HepG2 (cell line): ENCODE measurements around the gene RPL36AL. TPM values are rescaled to one million over a fixed set of nuclear protein-coding genes. Genes with fewer than 3 reads are reported as not detected.

ENCODE experiments used
- FOXC1 ChIP-seq: sonication (generic); formaldehyde crosslinking; IDR thresholded peaks from 2 replicates; pipeline ENCODE4 v1.8.0; 2022; ENCODE audit warnings: mild to moderate bottlenecking, missing genetic modification reagents, borderline replicate concordance
- HHEX ChIP-seq: IDR thresholded peaks from 2 replicates; pipeline ENCODE4 v1.6.1; 2016; ENCODE audit warnings: control low read depth
- PITX1 ChIP-seq: sonication (generic); formaldehyde crosslinking; IDR thresholded peaks from 2 replicates; pipeline ENCODE4 v1.5.1; 2020; ENCODE audit warnings: mild to moderate bottlenecking, missing genetic modification reagents
- ZNF331 ChIP-seq: sonication (generic); formaldehyde crosslinking; IDR thresholded peaks from 2 replicates; pipeline ENCODE4 v1.4.0; 2020; ENCODE audit warnings: missing genetic modification reagents
- ZSCAN21 ChIP-seq: sonication (generic); formaldehyde crosslinking; IDR thresholded peaks from 2 replicates; pipeline ENCODE4 v1.8.0; 2022; ENCODE audit warnings: mild to moderate bottlenecking, missing genetic modification reagents, moderate library complexity, borderline replicate concordance
- ZSCAN31 ChIP-seq: sonication (generic); formaldehyde crosslinking; IDR thresholded peaks from 2 replicates; pipeline ENCODE4 v1.5.0; 2020; ENCODE audit warnings: low read depth, mild to moderate bottlenecking, missing genetic modification reagents
- polyA plus RNA-seq, 8 experiments: library from polyadenylated mRNA; depleted of rRNA in 3 of 8; stranded (reverse) in 7 of 8; unstranded in 1 of 8; fragments of >200 nt; fragmentation: Illumina TruSeq in 4 of 8; extraction: Trizol in 4 of 8; gene quantifications; 2 replicates each; pipeline versions ENCODE4 v1.2.1 to v1.2.3, GENCODE V29; 2011 to 2016; ENCODE audit warnings: low read depth in 4 of 8, missing spikeins in 1 of 8, mixed read lengths in 1 of 8; ENCODE audit not compliant: insufficient read depth in 1 of 8
- total RNA-seq, 5 experiments: library from RNA; depleted of rRNA; stranded (reverse); fragments of >200 nt; fragmentation: Illumina TruSeq; extraction: Trizol; gene quantifications; 2 replicates each; pipeline ENCODE4 v1.2.3, GENCODE V29; 2016; ENCODE audit warnings: low read depth in 1 of 5
- TF ChIP-seq, protein P1 (sequence below): sonication (generic); formaldehyde crosslinking; IDR thresholded peaks from 2 replicates; pipeline ENCODE4 v1.8.1; 2022; ENCODE audit warnings: mild to moderate bottlenecking, missing genetic modification reagents
- TF ChIP-seq, protein P2 (sequence below): sonication (generic); formaldehyde crosslinking; IDR thresholded peaks from 2 replicates; pipeline ENCODE4 v1.5.0; 2020; ENCODE audit warnings: mild to moderate bottlenecking, missing genetic modification reagents
- TF ChIP-seq, protein P3 (sequence below): sonication (generic); formaldehyde crosslinking; IDR thresholded peaks from one replicate; pipeline ENCODE4 v1.5.1; 2020; ENCODE audit warnings: mild to moderate bottlenecking, missing genetic modification reagents; ENCODE audit errors: not compliant biosample characterization
- TF ChIP-seq, protein P4 (sequence below): sonication (generic); formaldehyde crosslinking; IDR thresholded peaks from 2 replicates; pipeline ENCODE4 v1.4.0; 2020; ENCODE audit warnings: low read depth, mild to moderate bottlenecking, missing genetic modification reagents
- TF ChIP-seq, protein P5 (sequence below): sonication (generic); formaldehyde crosslinking; IDR thresholded peaks from 2 replicates; pipeline ENCODE4 v1.9.0; 2021; ENCODE audit warnings: missing genetic modification reagents, mild to moderate bottlenecking, borderline replicate concordance

RPL36AL gene
- total and polyA plus RNA-seq, 2 of the 13 experiments (the other 11 are each of a cell fraction or from before 2014, with no cell fraction given), result 90.0 to 294 TPM

DNA sequence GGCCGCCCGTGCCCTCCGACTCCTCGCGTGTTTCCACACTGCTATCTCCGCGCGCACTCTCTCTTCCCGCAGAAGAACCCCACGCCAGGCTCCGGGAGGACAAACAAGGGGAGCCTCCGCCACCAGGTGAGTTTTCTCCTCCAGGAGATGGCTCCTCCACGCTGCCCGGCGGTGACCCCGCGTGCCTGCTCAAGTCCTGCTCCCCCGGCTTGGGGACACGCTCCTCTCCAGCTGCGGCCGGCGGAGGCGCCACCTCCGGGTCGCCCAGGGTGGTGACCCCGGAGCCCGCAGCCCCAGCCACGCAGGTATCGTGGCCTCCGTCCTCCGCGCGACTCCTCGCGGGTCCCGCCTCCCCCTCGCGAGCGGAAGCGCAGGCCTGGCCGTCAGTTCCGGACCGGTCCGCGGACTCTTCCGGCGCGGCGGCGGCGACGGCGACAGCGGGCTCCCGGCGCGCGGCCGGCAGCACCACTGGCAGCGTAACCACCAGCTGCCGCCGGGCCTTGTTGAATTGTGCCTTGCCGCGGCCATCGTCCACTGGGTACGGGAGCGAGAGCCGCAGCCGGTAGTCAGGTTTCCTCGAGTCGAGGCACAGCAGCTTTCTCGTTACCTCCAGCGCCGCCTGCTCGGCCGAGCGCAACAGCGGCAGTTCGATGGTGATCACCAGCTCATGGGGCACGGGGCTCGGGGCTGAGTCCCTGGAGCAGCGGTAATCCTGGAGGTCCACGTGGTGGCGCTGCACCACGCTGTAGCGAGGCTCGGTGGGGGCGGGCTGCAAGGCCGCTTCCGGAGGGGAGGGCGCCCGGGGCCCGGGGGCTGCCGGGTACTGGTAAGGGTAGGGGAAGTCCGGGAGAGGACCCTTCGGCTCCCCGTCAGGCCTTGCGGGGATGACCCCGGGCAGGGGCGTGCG, 13.5 kb upstream of the RPL36AL start (continued):
- TF ChIP-seq PITX1 (CRISPR knock-in tag) (peak; percentile 88; the same call in 1 of the 2 replicates), HHEX (CRISPR knock-in tag) (peak; percentile 21; the same call in 1 of the 2 replicates), ZSCAN21 (CRISPR knock-in tag) (peak; percentile 92), ZSCAN31 (CRISPR knock-in tag) (peak; percentile 60; the same call in 1 of the 2 replicates), FOXC1 (0 out of 2 replicates have a peak, but pooled peaks have one; percentile 16), ZNF331 (CRISPR knock-in tag) (peak; percentile 86; the same call in 1 of the 2 replicates)
- TF ChIP-seq, protein P1, sequence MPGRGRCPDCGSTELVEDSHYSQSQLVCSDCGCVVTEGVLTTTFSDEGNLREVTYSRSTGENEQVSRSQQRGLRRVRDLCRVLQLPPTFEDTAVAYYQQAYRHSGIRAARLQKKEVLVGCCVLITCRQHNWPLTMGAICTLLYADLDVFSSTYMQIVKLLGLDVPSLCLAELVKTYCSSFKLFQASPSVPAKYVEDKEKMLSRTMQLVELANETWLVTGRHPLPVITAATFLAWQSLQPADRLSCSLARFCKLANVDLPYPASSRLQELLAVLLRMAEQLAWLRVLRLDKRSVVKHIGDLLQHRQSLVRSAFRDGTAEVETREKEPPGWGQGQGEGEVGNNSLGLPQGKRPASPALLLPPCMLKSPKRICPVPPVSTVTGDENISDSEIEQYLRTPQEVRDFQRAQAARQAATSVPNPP, result peak; percentile 70
- TF ChIP-seq, protein P2, sequence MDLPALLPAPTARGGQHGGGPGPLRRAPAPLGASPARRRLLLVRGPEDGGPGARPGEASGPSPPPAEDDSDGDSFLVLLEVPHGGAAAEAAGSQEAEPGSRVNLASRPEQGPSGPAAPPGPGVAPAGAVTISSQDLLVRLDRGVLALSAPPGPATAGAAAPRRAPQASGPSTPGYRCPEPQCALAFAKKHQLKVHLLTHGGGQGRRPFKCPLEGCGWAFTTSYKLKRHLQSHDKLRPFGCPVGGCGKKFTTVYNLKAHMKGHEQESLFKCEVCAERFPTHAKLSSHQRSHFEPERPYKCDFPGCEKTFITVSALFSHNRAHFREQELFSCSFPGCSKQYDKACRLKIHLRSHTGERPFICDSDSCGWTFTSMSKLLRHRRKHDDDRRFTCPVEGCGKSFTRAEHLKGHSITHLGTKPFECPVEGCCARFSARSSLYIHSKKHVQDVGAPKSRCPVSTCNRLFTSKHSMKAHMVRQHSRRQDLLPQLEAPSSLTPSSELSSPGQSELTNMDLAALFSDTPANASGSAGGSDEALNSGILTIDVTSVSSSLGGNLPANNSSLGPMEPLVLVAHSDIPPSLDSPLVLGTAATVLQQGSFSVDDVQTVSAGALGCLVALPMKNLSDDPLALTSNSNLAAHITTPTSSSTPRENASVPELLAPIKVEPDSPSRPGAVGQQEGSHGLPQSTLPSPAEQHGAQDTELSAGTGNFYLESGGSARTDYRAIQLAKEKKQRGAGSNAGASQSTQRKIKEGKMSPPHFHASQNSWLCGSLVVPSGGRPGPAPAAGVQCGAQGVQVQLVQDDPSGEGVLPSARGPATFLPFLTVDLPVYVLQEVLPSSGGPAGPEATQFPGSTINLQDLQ (CRISPR knock-in tag), result no peak; the same call in 1 of the 2 replicates
- TF ChIP-seq, protein P3, sequence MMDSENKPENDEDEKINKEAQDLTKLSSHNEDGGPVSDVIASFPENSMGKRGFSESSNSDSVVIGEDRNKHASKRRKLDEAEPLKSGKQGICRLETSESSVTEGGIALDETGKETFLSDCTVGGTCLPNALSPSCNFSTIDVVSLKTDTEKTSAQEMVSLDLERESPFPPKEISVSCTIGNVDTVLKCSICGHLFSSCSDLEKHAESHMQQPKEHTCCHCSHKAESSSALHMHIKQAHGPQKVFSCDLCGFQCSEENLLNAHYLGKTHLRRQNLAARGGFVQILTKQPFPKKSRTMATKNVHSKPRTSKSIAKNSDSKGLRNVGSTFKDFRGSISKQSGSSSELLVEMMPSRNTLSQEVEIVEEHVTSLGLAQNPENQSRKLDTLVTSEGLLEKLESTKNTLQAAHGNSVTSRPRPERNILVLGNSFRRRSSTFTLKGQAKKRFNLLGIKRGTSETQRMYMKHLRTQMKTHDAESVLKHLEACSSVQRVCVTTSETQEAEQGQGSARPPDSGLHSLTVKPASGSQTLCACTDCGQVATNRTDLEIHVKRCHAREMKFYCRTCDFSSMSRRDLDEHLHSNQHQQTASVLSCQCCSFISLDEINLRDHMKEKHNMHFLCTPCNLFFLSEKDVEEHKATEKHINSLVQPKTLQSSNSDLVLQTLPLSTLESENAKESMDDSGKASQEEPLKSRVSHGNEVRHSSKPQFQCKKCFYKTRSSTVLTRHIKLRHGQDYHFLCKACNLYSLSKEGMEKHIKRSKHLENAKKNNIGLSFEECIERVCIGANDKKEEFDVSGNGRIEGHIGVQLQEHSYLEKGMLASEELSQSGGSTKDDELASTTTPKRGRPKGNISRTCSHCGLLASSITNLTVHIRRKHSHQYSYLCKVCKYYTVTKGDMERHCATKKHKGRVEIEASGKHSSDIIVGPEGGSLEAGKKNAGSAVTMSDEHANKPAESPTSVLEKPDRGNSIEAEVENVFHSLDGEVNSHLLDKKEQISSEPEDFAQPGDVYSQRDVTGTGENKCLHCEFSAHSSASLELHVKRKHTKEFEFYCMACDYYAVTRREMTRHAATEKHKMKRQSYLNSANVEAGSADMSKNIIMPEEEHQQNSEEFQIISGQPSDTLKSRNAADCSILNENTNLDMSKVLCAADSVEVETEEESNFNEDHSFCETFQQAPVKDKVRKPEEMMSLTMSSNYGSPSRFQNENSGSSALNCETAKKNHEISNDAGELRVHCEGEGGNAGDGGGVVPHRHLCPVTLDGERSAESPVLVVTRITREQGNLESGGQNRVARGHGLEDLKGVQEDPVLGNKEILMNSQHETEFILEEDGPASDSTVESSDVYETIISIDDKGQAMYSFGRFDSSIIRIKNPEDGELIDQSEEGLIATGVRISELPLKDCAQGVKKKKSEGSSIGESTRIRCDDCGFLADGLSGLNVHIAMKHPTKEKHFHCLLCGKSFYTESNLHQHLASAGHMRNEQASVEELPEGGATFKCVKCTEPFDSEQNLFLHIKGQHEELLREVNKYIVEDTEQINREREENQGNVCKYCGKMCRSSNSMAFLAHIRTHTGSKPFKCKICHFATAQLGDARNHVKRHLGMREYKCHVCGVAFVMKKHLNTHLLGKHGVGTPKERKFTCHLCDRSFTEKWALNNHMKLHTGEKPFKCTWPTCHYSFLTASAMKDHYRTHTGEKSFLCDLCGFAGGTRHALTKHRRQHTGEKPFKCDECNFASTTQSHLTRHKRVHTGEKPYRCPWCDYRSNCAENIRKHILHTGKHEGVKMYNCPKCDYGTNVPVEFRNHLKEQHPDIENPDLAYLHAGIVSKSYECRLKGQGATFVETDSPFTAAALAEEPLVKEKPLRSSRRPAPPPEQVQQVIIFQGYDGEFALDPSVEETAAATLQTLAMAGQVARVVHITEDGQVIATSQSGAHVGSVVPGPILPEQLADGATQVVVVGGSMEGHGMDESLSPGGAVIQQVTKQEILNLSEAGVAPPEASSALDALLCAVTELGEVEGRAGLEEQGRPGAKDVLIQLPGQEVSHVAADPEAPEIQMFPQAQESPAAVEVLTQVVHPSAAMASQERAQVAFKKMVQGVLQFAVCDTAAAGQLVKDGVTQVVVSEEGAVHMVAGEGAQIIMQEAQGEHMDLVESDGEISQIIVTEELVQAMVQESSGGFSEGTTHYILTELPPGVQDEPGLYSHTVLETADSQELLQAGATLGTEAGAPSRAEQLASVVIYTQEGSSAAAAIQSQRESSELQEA, result no peak
- TF ChIP-seq, protein P4, sequence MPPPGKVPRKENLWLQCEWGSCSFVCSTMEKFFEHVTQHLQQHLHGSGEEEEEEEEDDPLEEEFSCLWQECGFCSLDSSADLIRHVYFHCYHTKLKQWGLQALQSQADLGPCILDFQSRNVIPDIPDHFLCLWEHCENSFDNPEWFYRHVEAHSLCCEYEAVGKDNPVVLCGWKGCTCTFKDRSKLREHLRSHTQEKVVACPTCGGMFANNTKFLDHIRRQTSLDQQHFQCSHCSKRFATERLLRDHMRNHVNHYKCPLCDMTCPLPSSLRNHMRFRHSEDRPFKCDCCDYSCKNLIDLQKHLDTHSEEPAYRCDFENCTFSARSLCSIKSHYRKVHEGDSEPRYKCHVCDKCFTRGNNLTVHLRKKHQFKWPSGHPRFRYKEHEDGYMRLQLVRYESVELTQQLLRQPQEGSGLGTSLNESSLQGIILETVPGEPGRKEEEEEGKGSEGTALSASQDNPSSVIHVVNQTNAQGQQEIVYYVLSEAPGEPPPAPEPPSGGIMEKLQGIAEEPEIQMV (CRISPR knock-in tag), result peak; percentile 25; the same call in 1 of the 2 replicates
- TF ChIP-seq, protein P5, sequence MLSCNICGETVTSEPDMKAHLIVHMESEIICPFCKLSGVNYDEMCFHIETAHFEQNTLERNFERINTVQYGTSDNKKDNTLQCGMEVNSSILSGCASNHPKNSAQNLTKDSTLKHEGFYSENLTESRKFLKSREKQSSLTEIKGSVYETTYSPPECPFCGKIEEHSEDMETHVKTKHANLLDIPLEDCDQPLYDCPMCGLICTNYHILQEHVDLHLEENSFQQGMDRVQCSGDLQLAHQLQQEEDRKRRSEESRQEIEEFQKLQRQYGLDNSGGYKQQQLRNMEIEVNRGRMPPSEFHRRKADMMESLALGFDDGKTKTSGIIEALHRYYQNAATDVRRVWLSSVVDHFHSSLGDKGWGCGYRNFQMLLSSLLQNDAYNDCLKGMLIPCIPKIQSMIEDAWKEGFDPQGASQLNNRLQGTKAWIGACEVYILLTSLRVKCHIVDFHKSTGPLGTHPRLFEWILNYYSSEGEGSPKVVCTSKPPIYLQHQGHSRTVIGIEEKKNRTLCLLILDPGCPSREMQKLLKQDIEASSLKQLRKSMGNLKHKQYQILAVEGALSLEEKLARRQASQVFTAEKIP (CRISPR knock-in tag), result no peak
